GM12864 (cell line): ENCODE results near the gene PRDM5.
"Not testable (repeated sequence)": the region's sequence is repeated elsewhere in the genome, so short reads cannot be mapped to it uniquely, and the experiment has no call there.

ENCODE experiments used
- DNase-seq: peaks from one replicate; pipeline ENCODE4 v3.0.0-alpha.2; 2011; ENCODE audit warnings: low read depth
- H3K4me3 ChIP-seq: 2 replicates; pipeline ENCODE4 v1.5.1; 2011; ENCODE audit warnings: mild to moderate bottlenecking, low read depth, low read length, control low read depth
- CTCF ChIP-seq: IDR thresholded peaks from 2 replicates; pipeline ENCODE4 v1.5.1; 2011; ENCODE audit warnings: low read depth, mild to moderate bottlenecking, moderate library complexity, low read length, control low read depth, inconsistent platforms; ENCODE audit errors: missing control alignments

Gene PRDM5

GRCh38 chr4:120755864-120756263, 166.7 kb downstream of the PRDM5 start:
- no peak for TF ChIP-seq CTCF
- DNase-seq, result no peak
- no peak overlapping the region for H3K4me3 ChIP-seq

- no peak overlapping the region for H3K4me3 ChIP-seq
Observed at GRCh38 chr4:120754590-120754989, 167.9 kb downstream of the PRDM5 start.

GRCh38 chr4:120753854-120754253, 168.7 kb downstream of the PRDM5 start:
- no peak overlapping the region for H3K4me3 ChIP-seq
- no peak for DNase-seq
- no peak for TF ChIP-seq CTCF

More at GRCh38 chr4:120754590-120754989, 167.9 kb downstream of the PRDM5 start:
- DNase-seq, result no peak
- TF ChIP-seq CTCF, result no peak

DNA sequence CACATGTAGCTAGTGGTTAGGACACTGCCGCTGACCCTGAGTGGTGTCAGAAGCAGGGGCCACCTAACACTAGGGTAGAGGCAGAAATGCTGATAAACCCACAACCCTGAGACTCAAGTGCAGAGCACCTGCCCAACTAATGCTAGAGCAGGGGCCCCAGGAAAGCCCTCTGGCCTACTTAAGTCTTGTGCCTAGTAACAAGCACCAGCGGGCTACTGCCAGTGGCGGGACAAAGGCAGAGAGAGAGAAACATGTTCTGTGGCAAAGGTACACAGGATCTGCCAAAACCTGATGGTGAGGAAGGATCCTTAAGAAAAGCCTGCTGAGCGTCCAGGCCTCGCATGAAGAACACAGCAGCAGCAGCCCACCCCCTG, 172.4 kb downstream of the PRDM5 start:
- no peak for DNase-seq
- no peak overlapping the region for H3K4me3 ChIP-seq

DNA sequence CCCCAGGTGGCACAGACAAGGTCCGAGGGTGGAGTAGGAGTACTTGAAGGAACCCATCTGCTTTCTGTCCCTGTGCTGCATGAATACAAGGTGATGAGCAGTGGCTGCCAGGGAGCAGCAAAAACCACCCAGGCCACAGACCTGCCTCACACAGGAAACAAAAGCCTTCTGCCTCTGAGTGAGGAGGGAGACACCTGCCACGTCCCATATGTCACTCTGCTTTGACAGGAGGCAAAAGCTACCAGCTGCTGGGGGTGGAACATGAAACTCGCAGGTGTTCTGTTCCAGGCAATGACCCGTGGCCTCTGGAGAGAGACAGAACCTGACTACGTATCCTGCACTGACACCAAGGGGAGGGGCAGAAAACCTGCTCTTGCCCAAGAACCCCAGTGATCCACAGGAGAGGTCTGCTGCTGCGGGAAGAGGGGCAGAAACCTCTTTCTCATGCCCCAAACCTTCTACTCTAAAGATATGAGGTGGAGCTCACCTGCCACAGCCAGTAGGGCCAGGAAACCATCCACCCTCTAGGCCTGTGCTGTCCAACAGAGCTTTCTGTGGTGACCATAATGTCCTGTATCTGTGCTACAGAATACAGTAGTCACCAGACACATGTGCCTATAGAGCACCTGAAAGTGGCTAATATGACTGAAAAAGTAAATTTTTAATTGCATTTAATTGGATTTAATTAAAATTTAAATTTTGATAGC, 172.9 kb downstream of the PRDM5 start:
- peak; percentile 90 for DNase-seq
- no peak for TF ChIP-seq CTCF

More for the DNA sequence above, 172.4 kb downstream of the PRDM5 start:
- no peak for TF ChIP-seq CTCF

DNA sequence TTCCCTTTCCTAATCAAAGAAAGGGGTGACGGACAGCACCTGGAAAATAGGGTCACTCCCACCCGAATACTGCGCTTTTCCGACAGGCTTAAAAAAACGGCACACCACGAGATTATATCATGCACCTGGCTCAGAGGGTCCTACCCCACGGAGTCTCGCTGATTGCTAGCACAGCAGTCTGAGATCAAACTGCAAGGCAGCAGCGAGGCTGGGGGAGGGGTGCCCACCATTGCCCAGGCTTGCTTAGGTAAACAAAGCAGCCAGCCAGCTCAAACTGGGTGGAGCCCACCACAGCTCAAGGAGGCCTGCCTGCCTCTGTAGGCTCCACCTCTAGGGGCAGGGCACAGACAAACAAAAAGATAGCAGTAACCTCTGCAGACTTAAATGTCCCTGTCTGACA, 180.9 kb downstream of the PRDM5 start:
- not testable (repeated sequence) for H3K4me3 ChIP-seq, DNase-seq

More for the DNA sequence above, 172.9 kb downstream of the PRDM5 start:
- no peak overlapping the region for H3K4me3 ChIP-seq

DNA sequence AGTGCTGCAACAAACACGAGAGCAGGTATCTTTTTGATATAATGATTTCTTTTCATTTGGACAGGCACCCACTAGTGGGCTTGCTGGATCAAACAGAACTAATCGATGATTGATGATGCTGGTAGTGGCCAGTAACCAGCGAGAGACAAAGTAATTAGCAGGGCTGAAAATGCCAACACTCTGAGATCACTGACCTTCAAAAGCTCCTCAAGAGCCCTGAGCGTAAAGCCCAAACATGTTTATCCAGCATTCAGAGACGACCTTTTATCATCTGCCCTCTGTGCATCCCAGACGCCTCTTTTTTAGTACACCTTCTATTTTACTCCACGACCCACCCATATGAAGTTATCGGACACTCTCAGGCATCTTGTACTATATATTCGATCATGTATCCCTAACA, 186.2 kb downstream of the PRDM5 start:
- DNase-seq, result no peak
- H3K4me3 ChIP-seq, result no peak overlapping the region
- TF ChIP-seq CTCF, result no peak
